Omental fat pad (tissue), 4 donors: Measurements from ENCODE around the gene JAKMIP1. TPM values are rescaled to one million over a fixed set of nuclear protein-coding genes. Genes with fewer than 3 reads are reported as not detected.

Experiments used
- ATAC-seq: fragments of 150-250 bp; one replicate; pipeline ENCODE4 v1.9.1; 2016; ENCODE audit warnings: mild to moderate bottlenecking, moderate library complexity; ENCODE audit not compliant: low FRiP score
- DNase-seq: peaks from one replicate; pipeline ENCODE4 v3.0.0-alpha.2; 2019; ENCODE audit warnings: low spot score
- CTCF ChIP-seq, 3 donors: fragments of 450-650 bp; IDR thresholded peaks; one replicate each; pipeline ENCODE4 v1.5.1; 2016 to 2017; ENCODE audit warnings: antibody characterized with exemption in 3 of 3, mild to moderate bottlenecking in 3 of 3, moderate library complexity in 2 of 3
- total RNA-seq, 4 donors: library from RNA; depleted of rRNA; stranded (reverse); fragments of >200 nt; gene quantifications; one replicate each; pipeline ENCODE4 v1.1.0, GENCODE V29; 2016

Gene JAKMIP1
- total RNA-seq, 4 donors from 2014 or later: 0.48 to 1.0 (median 0.63) TPM; not detected in 1

GRCh38 chr4:6028168-6028567, 172.2 kb downstream of the JAKMIP1 start:
- no peak for DNase-seq
- no peak for ATAC-seq
- TF ChIP-seq CTCF (IDR thresholded peaks at IDR 0.05): no peak

DNA sequence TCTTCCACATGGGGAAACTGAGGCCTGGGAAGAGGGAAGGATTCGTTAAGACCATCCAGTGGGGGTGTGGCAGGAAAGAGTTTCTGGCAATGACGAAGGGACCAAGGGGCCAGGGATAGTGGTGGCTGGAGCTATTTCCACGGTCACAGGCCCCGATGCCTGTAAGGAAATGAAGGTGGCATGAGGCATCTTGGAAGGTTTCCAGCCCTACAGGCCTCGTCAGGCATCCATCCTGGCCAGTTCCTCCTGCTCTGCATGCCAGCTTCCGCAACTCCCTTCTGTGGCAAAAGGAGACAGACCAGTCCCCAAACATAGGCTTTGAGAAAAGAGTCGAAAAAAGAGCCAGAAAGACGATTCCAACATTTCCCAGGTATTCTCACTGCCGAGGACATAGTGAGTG, 173.0 kb downstream of the JAKMIP1 start:
- no peak for ATAC-seq
- no peak for TF ChIP-seq CTCF (IDR thresholded peaks at IDR 0.05)
- no peak for DNase-seq

DNA sequence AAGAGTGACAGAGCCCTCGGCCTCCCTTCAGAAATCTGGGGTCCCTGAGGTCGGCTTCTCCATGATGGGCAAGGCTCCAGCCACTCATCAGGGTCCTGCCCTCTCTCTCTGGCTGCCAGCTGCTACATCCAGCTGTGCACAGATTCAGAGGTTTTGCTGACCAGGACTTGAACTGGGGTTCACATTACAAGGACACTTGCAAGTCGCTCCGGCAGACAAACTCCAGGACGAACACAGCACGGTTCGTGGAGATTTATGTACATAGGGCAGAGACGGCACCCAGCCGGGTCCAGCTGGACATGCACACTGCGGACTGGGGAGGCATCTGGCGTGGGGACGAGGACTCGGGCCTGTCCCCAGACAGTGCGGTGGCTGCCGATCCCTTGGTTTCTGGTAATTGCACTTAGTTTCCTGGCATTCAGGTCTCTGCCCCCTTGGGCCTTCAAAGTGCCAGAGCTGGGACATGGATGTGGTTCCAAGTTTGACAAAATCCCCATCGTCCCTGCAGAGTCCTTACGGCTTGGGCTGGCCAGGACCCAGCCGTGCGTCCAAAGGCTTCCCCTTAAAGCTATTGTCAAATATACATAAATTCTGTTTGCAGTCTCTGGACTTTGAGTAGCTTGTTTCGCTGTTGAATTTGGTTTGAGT, 175.9 kb downstream of the JAKMIP1 start:
- no peak for TF ChIP-seq CTCF (IDR thresholded peaks at IDR 0.05)
- no peak for ATAC-seq
- DNase-seq: no peak

DNA sequence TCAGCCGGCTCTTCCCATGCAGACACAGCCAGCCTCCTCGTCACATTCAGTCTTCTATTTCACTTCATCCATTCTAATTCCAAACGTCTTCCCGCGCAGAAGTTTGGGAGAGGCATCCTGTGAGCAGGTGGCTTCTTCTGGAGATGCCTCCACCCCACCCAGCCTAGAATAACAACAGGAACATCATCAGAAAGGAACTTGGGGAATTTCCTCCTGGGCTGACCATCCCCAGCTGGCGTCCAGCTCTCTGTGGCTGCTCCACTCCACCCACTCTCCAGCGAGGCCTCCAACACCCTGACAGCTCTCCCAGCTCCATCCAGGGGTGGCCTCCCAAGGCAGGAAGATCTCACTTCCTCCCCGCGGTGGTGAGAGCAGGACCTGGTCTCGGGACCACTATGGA, 176.6 kb downstream of the JAKMIP1 start:
- DNase-seq (no peak), ATAC-seq (no peak)
- TF ChIP-seq CTCF (IDR thresholded peaks at IDR 0.05): no peak

GRCh38 chr4:6022607-6023288, 177.6 kb downstream of the JAKMIP1 start:
- ATAC-seq: no peak

DNA sequence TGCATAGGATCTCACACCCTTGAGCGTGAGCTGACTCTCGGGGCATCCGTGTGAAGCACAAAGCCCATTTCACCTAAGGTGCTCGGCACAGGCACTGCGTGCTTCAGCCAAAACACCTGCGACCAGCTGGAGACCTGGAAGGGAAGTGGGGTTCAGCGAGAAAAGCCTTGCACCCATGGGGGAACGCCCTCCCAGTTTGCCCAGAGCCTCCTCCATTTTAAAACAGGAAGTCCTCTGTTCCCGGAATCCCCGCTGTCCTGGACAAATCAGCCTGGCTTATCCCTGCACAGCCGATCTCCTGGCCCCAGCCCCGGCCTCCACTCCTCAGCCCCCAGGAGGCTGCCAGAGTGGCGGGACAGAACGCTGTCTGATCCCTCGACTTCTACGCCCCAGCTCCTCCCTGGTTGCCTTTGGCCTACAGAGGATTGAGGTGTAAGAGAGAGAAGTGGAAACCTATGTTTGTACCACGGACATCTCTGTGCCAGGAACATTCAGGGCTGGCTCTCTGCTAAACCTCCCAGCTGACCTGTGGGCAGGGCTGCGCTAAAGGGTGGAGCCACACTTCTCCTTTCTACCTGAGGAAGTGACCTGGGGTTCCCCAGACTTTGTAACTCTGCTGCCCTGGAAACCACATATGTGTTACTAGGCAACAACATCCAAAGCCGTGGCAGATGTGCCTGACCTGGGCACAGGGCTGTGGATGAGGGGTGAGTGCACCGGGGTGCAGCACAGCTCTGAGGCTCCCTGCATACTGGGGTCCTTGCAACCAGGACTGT, 178.3 kb downstream of the JAKMIP1 start:
- ATAC-seq (no peak), DNase-seq (no peak)

More at GRCh38 chr4:6022607-6023288, 177.6 kb downstream of the JAKMIP1 start:
- TF ChIP-seq CTCF (IDR thresholded peaks at IDR 0.05): no peak
- DNase-seq: no peak

More for the DNA sequence above, 178.3 kb downstream of the JAKMIP1 start:
- no peak for TF ChIP-seq CTCF (IDR thresholded peaks at IDR 0.05)
